Measurements from ENCODE around the gene KCNJ5. TPM values are rescaled to one million over a fixed set of nuclear protein-coding genes. Genes with fewer than 3 reads are reported as not detected.

The KCNJ5 gene
- polyA plus RNA-seq, 1 donor (not counting 4 experiments of a cell fraction or from before 2014, with no cell fraction given): 0.59 TPM

DNA sequence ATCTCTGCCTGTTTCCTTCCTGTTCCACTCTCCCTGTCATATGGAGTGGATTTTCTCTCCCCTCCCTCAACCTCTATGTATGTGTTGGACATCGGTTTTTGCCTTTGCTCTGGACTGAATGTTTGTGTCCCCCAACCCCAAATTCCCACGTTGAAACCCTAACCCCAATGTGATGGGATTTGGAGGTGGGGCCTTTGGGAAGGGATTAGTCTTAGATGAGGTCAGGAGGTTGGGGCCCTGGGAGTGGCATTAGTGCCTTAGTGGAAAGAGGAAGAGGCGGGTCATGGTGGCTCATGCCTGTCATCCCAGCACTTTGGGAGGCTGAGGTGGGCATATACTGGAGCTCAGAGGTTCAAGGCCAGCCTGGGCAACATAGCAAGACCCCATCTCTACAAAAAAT, 39.9 kb downstream of the KCNJ5 start:
- no peak for TF ChIP-seq EZH2 (IDR thresholded peaks at IDR 0.05; ENCODE audit: low read length)
- TF ChIP-seq, protein P1, sequence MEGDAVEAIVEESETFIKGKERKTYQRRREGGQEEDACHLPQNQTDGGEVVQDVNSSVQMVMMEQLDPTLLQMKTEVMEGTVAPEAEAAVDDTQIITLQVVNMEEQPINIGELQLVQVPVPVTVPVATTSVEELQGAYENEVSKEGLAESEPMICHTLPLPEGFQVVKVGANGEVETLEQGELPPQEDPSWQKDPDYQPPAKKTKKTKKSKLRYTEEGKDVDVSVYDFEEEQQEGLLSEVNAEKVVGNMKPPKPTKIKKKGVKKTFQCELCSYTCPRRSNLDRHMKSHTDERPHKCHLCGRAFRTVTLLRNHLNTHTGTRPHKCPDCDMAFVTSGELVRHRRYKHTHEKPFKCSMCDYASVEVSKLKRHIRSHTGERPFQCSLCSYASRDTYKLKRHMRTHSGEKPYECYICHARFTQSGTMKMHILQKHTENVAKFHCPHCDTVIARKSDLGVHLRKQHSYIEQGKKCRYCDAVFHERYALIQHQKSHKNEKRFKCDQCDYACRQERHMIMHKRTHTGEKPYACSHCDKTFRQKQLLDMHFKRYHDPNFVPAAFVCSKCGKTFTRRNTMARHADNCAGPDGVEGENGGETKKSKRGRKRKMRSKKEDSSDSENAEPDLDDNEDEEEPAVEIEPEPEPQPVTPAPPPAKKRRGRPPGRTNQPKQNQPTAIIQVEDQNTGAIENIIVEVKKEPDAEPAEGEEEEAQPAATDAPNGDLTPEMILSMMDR (optimal IDR thresholded peaks at IDR 0.05 in 1 of 3, IDR thresholded peaks at IDR 0.05 in 1 of 3, conservative IDR thresholded peaks at IDR 0.05 in 1 of 3; ENCODE audit: extremely low read depth in 1 of 3, insufficient read depth in 2 of 3, low read length in 3 of 3): no peak
- peaks cover 5% of the 10 kb centered on the region for H3K27me3 ChIP-seq (ENCODE audit: control insufficient read depth, extremely low read depth, insufficient read depth, low read length)
- H4K20me1 ChIP-seq (ENCODE audit: control insufficient read depth, extremely low read depth, insufficient read depth, low read length): no peaks in the 10 kb centered on the region
- no peaks in the 10 kb centered on the region for H3K9me1 ChIP-seq (ENCODE audit: control insufficient read depth, extremely low read depth, insufficient read depth, low read length)
- H3K4me3 ChIP-seq (ENCODE audit: control insufficient read depth in 2 of 3, extremely low read depth in 1 of 3, insufficient read depth in 2 of 3, low read depth in 1 of 3, low read length in 3 of 3): no peak overlapping the region
- no peaks in the 10 kb centered on the region for H3K4me1 ChIP-seq (ENCODE audit: control insufficient read depth, extremely low read depth, insufficient read depth, low read length)
- FAIRE-seq: no peak
- H3K9me3 ChIP-seq (ENCODE audit: control insufficient read depth, low read depth, low read length): no peaks in the 10 kb centered on the region
- H3K4me2 ChIP-seq (ENCODE audit: control insufficient read depth, extremely low read depth, insufficient read depth, low read depth, low read length): no peak overlapping the region
- H3K36me3 ChIP-seq (ENCODE audit: control insufficient read depth in 2 of 2, extremely low read depth in 1 of 2, insufficient read depth in 2 of 2, low read length in 2 of 2): peaks cover 0 to under 1% of the 10 kb centered on the region in 2 experiments
- no peak for DNase-seq (ENCODE audit: low read depth, low spot score)
- dilution Hi-C loops (cut with MboI; ENCODE audit: extremely low pct_ligation_motif_present, low sequenced_read_pairs): no loop called here
- H2AFZ ChIP-seq (ENCODE audit: control insufficient read depth, low read length): no peak overlapping the region
- H3K79me2 ChIP-seq (ENCODE audit: control insufficient read depth, insufficient read depth, low read length): no peaks in the 10 kb centered on the region
- H3K9ac ChIP-seq (ENCODE audit: control insufficient read depth, extremely low read depth, insufficient read depth, low read length): no peak overlapping the region
- H3K27ac ChIP-seq (ENCODE audit: control insufficient read depth, insufficient read depth, low read length): no peak overlapping the region

DNA sequence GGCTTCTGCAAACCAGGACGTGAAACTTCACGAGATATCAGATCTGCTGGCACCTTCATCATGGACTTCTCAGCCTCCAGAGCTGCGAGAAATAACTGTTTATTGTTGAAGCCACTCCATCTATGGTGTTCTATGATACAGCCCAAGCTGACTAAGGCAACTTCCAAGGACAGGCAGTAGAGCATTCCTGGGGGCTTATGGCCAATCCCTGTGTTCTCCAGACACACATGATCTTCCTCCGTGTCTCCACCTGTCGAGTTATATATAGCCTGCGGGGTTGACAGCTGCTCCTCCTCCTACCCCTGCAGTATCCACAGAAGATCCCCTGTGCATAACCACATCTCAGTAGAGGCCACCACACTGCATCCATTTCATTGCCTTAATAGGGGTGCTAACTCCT, 40.5 kb downstream of the KCNJ5 start:
- Histone ChIP-seq H3K9me3 (ENCODE audit: control insufficient read depth, low read depth, low read length) (no peaks in the 10 kb centered on the region), H3K36me3 (ENCODE audit: control insufficient read depth in 2 of 2, extremely low read depth in 1 of 2, insufficient read depth in 2 of 2, low read length in 2 of 2) (peaks cover 0 to 4% of the 10 kb centered on the region in 2 experiments), H3K4me3 (ENCODE audit: control insufficient read depth in 2 of 3, extremely low read depth in 1 of 3, insufficient read depth in 2 of 3, low read depth in 1 of 3, low read length in 3 of 3) (no peak overlapping the region), H3K79me2 (ENCODE audit: control insufficient read depth, insufficient read depth, low read length) (no peaks in the 10 kb centered on the region), H3K27ac (ENCODE audit: control insufficient read depth, insufficient read depth, low read length) (no peak overlapping the region), H3K4me1 (ENCODE audit: control insufficient read depth, extremely low read depth, insufficient read depth, low read length) (no peaks in the 10 kb centered on the region), H2AFZ (ENCODE audit: control insufficient read depth, low read length) (no peak overlapping the region), H3K9me1 (ENCODE audit: control insufficient read depth, extremely low read depth, insufficient read depth, low read length) (no peaks in the 10 kb centered on the region), H4K20me1 (ENCODE audit: control insufficient read depth, extremely low read depth, insufficient read depth, low read length) (no peaks in the 10 kb centered on the region), H3K27me3 (ENCODE audit: control insufficient read depth, extremely low read depth, insufficient read depth, low read length) (peaks cover 5% of the 10 kb centered on the region), H3K4me2 (ENCODE audit: control insufficient read depth, extremely low read depth, insufficient read depth, low read depth, low read length) (no peak overlapping the region), H3K9ac (ENCODE audit: control insufficient read depth, extremely low read depth, insufficient read depth, low read length) (no peak overlapping the region)
- FAIRE-seq: no peak
- dilution Hi-C loops (cut with MboI; ENCODE audit: extremely low pct_ligation_motif_present, low sequenced_read_pairs): no loop called here
- TF ChIP-seq, protein P1 (optimal IDR thresholded peaks at IDR 0.05 in 1 of 3, IDR thresholded peaks at IDR 0.05 in 1 of 3, conservative IDR thresholded peaks at IDR 0.05 in 1 of 3; ENCODE audit: extremely low read depth in 1 of 3, insufficient read depth in 2 of 3, low read length in 3 of 3): no peak
- TF ChIP-seq EZH2 (IDR thresholded peaks at IDR 0.05; ENCODE audit: low read length): no peak
- DNase-seq (ENCODE audit: low read depth, low spot score): peak; percentile 35
